SW 1271 (cell line): ENCODE data around the gene MRPS22.

Source experiments
- DNase-seq, 2 experiments: peaks; one replicate each; lab custom pipeline; 2025; lab: John Stamatoyannopoulos, UW

Gene MRPS22

DNA sequence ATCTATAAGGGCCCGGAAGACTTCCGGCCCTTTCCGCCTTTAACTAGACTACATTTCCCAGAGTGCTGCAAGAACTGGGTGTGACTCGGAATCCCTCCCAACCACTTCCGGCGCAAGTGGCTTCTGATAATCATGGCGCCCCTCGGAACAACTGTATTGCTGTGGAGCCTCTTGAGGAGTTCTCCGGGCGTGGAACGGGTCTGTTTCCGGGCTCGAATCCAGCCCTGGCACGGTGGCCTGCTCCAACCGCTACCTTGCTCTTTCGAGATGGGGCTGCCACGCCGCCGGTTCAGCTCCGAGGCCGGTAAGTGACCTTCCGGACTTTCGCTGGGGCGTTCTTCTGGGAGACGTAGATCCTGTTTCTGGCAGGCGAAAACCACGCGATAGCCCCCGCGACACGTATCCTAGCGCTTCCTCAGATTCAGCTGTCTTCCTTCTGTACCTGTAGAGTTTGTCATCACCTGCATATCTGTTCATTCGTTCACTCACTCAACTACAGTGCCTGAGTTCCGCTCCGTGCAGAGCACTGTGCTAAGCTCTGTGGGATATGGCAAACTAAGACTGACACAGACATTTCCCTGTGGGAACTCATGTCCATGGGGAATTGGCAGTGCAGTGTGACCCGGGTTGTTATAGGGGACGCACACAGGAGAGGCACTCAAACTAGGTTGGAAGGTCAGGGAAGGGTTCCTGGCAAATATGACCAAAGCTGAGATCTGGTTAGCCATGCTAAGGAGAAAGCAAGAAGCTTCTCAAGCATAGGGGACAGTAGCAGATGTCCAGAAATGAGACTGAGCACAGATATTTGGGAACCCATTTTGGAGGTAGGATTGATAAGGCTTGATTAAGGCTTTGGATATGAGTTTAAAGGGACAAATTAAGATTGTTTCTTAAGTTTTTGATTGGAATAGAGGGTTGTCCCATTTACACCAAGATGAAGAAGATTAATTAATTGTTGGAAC is at the start of gene MRPS22:
MRPS22 (plus strand) TSS at position 126 of the 962 bp plus-strand sequence; CDS start at position 133, 7 bp downstream.
- DNase-seq = peak; percentile 77 to 93

DNA sequence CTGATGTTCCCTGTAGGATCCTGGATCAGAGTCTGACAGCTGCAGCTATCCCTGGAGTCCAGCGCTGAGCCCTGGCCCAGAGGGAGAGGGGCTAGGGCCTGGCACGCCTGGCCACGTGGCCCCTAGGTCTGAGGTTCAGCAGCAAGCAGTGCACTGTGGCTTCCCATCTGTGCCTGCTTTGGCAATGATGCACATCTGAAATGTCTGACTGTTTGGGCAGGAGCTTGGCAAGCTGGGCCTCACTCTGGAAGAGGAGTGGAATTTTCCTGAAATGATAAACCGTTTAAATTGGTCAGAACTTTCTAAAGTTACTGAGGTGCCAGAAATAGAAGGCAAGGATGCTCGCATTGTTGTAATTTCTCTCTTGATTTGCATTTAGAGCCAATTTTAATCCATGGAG is 48.8 kb upstream of the MRPS22 start:
- no peak for DNase-seq

DNA sequence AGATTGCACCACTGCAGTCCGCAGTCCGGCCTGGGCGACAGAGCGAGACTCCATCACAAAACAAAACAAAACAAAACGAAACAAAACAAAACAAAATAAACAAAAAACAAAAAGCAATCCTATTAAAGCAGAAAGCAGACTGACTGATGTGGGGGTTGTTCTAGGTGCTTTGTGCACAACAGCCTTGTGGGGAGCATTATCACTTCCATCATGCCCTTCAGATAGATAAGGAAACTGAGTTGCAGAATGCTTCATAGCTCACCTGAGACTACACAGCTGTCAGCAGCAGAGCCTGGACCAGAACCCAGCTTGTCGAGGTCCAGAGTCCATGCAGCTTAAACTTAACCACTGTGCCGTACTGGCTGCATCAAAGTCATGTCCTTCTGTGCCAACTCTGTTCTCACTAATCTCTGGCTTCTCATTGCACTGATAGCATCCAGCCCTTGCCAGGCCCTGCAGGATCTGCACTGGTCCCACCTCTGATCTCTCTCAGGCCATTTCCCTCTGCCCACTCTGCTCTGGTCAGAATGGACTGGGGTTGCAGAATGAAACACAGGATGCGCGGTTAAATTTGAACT is 47.6 kb upstream of the MRPS22 start:
- no peak for DNase-seq

DNA sequence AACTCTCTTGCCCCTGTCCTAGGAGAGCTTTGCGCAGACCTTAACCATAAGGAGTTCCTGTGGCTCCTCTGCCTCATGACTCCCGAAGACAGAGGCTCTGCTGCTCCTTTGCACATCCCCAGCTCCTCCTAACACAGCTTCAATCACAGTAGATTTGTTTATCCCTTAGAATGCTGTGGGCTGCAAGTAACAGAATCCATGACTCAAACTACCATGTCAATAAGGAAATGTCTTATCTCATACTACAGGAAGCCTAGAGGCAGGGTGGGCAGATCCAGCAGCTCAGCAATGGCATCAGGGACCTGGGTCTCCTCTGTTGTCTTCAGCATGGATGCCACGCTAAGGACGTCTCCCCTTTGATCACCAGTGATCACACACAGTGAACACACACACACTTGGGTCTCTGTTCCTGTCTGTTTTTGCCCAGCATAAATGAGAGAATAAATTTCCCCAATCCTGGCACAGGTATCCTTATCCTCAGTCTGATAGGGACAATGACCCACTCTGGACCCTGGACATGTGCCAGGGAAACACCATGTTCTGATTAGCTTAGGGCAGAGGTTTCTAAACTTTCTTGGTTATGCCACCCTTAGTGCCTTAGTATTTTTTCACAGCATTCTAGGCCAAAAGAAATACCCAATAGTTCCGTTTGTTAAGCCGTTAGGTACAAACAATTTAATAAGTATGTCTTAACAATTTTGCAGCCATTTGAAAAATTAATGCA is 46.1 kb upstream of the MRPS22 start:
- DNase-seq = no peak

DNA sequence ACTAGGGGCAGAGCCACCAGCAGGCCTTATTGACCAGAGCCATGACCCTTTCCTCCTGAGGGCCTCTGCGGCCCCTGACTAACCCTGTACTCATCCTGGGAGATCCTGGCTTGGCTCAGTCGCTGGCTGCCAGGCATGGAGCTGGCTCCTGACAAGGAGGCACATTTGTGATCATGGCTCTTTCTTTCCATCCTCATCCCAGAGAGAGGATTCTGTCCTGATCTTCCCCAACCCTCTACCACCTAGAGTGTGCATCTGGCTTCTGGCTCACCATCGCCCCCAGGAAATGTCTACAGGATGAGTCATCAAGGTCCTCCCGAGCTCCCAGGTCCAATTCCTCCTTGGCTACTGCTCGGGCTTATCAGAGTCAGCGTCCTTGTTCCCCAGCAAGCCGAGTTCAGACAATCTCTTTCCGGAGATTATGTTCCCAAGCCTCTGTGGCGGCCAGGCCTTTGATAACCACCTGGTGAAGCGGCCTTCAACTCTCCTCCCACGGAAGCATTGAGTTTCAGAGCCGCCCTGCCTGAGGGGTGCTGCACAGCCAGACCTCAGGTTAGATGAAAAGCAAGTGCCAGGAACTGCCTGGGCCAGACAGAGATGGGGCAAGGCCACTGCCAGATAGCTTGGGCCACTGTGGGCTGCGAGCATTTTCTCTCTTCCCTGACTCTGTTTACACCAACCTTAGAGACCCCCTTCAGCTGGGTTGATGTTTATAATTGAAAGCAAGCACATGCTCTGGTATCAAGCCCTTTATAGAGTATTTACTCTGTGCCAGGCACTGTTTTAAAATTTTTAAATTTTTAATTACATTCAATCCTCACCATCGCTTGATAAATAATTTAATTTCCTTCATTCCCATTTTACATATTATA is 44.3 kb upstream of the MRPS22 start:
- DNase-seq = peak; percentile 72 to 87

DNA sequence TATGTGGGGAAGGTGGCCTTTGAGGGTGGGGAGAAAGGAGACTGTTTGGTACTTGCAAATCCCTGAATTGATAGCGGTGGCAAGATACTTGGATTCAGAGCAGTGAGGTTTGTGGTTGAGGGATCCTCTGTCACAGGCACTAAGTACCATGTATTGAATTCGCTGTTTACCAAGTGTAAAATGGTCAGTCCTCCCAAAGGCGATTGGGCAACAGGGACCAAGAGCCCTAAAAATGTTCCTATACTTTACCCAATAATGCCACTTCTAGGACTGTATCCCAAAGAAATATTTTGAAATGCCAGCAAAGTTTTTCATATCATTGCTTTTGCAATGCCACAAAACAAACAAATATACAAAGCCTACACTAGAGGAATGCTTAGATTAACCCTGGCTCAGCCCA is 43.4 kb upstream of the MRPS22 start:
- no peak for DNase-seq

DNA sequence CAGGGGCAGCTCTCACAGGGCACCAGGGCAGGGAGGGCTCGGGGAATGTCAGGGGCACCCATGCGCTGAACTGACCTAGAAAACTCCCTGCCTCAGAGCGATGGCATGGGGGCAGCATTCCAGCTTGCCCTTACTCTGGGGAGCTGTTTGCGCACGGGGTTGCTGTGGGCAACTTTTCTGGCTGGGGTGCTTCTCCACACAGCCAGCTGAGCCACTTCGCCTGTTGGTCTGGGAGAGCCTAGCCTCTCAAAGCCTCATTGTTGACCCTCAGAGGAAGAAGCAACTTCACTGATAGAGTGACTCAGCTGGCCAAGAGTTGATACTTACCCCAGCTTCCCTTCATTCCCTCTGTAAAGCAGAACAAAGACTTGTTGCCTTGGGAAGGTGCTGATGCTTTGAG is 42.6 kb upstream of the MRPS22 start:
- DNase-seq = no peak

DNA sequence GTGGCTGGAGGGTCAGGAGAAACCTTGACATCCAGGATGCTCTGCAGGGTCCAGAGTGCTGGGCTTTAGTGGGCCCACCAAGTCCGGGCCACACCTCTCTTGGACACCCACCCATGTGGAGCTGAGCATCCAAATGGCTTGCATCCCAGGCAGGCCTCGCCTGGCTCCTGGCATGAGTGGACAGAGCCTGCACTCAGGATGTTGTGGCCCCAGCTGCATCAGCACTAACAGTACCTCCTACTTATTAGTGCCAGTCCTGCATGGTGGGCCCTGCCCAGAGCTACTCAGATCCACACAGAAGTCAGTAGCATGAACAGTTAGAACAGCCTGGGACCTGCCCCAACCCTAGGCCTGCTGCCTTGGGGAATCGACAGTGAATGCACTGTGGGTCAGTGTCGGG is 42.2 kb upstream of the MRPS22 start:
- no peak for DNase-seq

DNA sequence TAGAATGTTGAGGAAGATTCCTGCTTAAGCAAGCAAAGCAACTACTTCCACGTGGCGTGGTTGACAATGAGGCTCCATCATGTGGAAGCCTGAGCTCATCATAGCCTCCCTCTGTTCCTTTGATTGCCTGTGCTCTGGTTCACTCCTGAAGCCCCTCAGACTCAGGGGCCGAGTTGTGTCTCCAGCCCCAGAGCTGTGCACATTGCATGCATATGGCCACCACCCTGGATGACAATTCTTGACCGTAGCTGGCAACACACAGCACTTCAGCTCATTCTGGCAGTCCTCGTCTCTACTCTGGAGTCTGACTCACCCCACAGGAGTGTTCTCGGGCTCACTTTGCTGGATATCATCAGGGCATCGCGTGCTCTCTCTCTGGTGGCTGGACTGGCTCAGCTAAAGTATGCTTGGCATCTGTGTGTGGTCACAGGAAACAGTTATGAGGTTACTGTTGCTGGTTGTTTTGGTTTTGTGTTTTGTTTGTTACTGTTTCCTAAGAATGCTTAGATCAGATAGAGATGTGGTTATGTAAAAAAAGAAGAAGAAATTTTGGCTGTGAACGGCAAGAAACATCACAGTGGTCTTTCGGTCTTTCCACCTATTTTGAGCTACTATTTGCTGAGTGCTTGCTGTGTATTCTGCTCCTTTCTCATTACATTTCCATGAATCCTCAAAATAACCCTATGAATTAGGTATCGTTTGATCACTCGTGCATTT is 41.6 kb upstream of the MRPS22 start:
- peak; percentile 89 to 98 for DNase-seq

DNA sequence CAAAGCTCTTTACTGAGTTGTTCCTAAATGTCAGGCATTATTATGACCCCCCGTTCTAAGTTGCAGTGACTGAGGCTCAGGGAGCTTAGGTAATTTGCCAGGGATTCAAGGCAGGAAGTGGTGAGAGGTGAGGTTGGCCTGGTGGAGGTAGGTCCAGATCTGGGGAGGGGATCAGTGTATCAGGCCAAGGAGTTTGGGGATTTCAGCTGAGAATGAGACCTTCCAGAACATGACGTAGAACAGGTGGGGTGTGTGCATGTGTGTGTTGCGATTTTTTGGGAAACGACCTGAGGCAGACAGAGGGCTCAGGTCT is 41.1 kb upstream of the MRPS22 start:
- DNase-seq = no peak

DNA sequence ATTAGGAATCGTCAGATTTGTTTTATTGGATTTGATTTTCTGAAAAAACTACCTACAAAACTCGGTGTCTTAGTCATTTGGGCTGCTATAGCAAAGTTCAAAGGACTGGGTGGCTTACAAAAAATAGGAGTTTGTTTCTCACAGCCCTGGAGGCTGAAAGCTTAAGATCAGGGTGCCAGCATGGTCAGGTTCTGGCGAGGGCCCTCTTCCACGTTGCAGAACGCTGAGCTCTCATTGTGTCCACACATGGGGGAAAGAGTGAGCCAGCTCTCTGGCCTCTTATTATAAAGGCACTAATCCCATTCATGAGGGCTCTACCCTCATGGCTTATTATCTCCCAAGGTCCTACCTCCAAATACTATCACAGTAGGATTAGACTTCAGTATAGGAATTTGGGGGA is 40.6 kb upstream of the MRPS22 start:
- no peak for DNase-seq

DNA sequence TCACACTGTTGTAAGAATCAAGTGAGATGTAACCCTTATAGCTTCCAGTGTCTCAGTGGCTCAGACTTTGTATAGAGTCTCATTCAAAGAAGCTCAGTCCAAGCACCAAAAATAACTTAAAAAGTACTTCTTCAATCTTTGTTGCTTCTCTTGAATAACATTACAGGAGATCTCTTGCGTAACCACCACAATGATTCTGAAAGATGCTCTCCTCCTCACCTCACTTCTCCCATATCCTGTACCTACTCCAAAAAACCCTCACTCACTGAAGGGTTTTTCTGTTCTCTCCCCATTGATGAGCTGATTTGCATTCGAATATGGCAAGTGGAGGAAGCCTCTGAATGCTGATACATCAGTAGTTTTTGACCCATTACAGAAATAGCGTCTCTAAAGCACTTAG is 39.4 kb upstream of the MRPS22 start:
- no peak for DNase-seq

DNA sequence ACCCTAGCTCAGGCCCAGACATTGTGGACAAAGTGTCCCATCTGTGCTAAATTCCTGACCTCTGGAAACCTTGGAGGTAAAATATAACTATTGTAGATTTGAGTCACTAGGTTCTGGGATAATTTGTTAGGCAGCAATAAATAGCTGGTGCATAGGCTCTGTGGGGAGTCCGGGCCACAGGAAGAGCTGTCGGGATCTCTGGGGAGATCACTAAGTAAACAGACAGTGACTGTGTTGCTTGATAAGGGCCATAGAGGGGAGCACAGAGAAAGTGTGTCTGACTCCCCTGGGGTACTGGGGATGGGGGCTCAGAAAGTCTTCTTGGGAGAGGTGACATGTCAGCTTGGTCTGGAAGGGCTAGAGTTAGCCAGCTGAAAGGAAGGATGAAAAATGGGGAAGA is 37.7 kb upstream of the MRPS22 start:
- DNase-seq = no peak

DNA sequence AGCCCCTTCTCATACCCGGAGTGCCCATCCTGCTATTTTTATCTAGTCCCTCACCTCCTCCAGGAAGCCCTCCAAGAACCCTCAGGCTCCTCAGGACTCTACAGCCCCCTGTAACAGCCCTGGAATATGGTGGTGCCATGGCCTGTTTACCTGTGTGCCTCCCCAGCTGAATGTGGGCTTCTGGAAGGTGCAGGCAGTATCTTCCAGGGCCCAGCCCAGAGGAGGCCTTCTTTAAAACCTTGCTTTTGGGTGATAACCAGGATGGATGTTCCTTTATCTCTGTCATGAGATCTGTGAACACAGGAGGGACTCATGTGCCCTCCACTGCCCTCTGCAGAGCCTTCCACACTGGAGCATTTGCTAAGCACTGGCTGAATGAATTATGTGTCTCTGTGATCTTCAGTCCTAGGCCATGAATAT is 36.7 kb upstream of the MRPS22 start:
- DNase-seq = no peak

DNA sequence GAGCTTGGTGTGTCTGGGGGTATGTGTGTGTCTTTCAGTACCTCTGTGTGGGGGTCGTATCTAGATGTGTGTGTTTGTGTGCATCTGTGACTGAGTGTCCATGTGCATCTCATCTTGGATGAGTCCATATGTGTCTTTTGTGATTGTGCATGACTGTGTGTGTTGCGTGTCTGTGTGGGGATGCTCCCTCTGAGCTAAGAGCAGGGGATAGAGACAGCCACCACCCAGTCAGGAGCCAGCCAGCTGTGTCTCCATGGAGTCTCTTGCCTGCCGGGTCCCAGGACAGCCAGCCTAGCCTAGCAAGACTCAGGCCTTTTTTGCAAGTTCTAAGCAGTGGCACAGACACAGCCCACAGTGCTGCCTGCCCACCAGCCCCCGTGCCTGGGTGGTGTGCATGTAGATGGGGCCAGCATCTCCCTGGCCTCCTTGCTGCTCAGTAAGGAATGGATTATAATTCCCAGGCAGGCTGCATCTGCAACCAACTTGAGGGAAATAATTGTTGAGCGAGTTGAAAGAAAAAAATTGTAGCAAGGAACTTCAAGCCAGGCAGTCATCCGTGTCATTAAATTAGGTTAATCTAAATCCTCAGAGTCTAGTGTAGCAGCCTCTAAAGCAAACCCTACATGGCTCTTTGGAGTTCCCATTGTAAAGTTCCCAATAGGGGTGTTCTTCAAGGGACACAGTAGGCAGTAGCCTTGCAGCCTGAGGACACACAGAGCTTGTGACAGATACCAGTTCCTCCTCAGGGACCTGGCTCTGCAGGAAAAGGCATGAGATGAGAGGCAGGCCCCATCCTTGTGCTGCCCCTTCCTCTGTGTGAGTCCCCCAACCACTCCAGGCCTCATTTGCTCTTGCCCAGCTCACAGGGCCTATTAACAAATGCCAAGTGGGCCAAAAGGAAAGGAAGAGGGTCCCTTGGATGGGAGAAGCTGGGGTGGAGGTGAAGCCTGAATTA is 35.9 kb upstream of the MRPS22 start:
- DNase-seq = no peak

DNA sequence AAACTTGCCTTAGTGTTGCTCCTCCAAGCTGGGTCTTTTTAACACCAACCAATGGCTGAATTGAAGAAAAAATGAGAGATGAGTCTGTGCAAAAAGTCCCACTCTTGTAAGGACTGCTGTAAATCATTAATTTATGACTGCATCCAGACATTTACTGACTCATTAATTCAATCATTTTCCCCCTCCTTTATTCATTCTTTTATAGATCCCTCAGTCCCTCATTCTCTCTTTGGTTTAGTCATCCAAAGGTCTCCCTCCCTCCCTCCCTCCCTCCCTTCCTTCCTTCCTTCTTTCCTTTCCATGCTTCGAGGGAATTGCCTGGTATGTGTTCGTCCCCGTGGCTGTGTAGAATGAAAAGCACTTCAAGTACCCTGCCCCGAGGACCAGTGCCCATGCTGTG is 35.3 kb upstream of the MRPS22 start:
- no peak for DNase-seq

DNA sequence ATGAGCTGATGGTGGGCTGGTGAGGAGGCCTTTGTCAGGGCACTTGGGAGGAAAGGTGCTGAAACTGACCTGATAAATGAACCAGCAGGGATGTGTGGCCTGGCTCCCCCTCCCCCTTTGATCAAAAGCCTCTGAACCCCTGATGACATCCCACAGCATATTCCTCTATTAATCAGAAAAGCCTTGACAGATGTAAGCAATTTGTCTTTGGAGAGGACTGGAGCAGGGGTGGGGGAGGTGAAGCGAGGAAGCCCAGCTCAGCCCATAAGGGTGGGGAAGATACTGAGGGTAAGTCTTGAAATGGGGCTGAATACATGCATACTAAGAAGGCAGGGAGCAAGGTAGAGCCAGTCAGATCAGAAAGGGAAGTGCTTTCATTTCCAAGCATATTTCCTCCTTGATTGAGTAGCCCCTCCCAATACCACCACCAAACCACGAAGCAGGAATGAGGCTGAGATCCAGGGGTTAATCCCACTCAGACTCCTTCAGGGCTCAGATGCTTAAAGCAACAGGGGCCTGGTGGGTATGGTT is 34.7 kb upstream of the MRPS22 start:
- DNase-seq = no peak

DNA sequence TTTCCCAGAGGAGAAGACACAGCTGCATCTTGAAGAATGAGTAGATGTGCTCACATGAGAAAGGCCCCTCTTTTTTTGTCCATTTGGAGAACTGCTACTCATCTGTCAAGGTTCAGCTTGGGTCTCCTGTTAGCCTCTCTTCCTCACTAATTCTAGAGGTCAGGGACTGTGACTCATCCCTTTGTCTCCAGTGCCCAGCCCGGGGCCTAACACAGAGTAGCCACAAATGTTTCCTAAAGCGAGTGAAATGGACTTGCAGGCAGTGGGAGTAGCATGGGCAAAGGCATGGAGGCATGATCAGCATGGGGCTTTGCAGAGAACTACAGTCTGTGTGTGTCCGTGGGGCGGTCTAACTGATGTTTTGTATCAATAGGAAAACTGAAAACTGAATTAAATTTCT is 33.9 kb upstream of the MRPS22 start:
- DNase-seq = no peak

DNA sequence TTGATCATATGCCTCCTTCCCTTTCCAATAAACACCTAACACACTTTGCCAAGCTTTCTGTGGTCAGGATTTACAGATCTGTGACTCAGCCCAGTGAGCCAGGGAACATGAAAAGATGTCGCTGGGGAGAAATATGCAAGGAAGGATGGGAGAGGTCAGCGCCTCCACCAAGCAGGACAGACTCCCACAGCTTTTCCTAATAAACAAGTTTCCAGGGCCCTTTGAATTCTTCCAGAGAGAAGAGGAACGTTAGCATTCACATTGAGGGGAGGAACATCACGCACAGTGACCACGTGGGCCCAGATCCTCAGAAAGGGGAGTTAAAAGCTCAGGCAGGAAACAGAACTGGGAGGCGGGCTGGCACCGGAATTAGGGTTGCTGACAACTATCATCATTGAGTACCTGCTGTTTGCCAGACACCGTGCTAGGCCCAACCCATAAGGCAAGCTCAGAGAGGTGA is 33.3 kb upstream of the MRPS22 start:
- peak in 1 of 2 experiments; percentile 33 for DNase-seq

DNA sequence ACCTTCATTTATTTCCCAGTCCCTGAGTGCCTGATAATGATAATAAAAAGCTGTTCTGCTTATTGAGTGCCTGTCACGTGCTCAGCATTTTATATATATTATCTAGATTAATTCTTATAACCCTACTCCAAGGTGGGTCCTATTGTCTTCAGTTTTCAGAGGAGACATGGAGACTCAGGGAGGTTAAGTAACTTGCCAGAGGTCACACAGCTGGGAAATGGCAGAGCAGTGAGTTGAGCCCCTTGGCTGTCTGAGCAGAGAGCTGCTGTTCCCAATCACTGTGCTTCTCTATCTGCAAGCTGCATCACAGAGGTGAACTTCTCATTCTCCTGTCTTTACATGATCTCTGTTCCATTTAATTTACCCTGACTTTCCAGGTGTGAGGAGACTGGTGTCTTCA is 32.3 kb upstream of the MRPS22 start:
- no peak for DNase-seq
